Measurements from ENCODE around the gene GPR61.

The GPR61 gene

DNA sequence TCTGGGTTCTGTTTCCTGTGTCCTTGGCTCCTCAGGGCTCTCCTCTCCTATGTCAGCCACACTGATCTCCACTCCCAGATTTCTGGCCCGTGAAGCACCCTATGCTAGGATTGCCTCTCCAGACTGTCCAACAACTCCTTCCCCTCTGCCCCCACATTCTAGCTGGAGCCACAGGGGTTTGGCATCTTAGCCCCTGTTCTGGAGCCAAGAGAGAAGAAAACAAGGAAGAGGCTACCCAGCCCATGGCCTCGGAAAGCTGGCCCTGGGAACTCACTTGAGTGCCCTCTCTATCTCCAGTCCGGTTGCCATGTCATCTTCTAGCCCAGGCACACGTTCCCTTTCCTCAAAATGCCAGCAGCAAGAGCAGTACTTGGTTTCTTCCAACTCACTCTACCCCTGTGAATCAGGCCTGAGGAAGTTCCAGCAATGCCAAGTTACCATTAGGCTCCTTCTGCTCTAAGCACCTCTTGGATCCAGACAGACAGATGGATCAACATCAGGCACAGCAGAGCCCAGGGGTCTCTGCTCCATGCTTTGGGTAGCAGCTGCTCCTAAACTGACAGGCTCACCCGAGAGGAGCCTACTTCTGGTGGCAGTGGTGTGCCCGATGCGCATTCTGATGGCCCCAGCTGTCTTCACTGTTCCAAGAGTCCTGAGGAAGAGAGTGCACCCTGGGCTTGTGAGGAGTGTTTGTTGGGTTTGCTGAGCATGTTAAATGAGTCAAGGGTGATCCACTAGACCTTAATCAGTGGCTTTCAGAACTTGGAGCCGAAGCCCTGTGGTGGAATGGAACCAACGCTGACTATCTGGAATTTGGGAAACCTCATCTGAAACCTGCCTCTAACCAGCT lies 11.6 kb upstream of the GPR61 start:
- Histone ChIP-seq H3K4me3 (ENCODE audit: insufficient read depth in 1 of 2, low read depth in 1 of 2, low read length in 2 of 2) (no peak overlapping the region), H3K9me3 (ENCODE audit: control insufficient read depth, low read length) (no peaks in the 10 kb centered on the region), H4K91ac (ENCODE audit: low read length) (no peak overlapping the region), H2BK15ac (ENCODE audit: low read depth, poor library complexity, severe bottlenecking) (no peak overlapping the region), H2BK5ac (ENCODE audit: low read depth, low read length, poor library complexity, severe bottlenecking) (no peak overlapping the region), H3K4me2 (ENCODE audit: low read length, poor library complexity, severe bottlenecking) (no peak overlapping the region), H3K14ac (ENCODE audit: low read length in 2 of 2) (no peak overlapping the region), H3K9ac (ENCODE audit: low read length) (no peak overlapping the region), H3K18ac (ENCODE audit: low read depth in 1 of 2, low read length in 2 of 2) (no peak overlapping the region), H4K8ac (ENCODE audit: low read length) (no peak overlapping the region), H3K27ac (ENCODE audit: low read length, poor library complexity, severe bottlenecking) (no peak overlapping the region), H3K27me3 (ENCODE audit: control insufficient read depth in 1 of 2, insufficient read depth in 1 of 2, low read length in 2 of 2) (peaks cover 18 to 20% of the 10 kb centered on the region in 2 experiments), H3K4me1 (ENCODE audit: control insufficient read depth, insufficient read depth, low read depth, low read length) (peaks cover 15% of the 10 kb centered on the region), H2BK120ac (ENCODE audit: low read depth, low read length) (no peak overlapping the region), H2AFZ (ENCODE audit: low read depth, low read length) (no peak overlapping the region), H3K4ac (ENCODE audit: low read depth in 1 of 2, low read length in 2 of 2) (no peak overlapping the region), H3K36me3 (ENCODE audit: control insufficient read depth in 1 of 2, insufficient read depth in 2 of 2, low read depth in 1 of 2, low read length in 2 of 2) (no peaks in the 10 kb centered on the region), H2BK12ac (ENCODE audit: low read length in 2 of 2) (no peak overlapping the region), H3K23ac (ENCODE audit: low read length in 2 of 2) (no peak overlapping the region), H3K79me1 (replicated peaks; ENCODE audit: low read length, poor library complexity, severe bottlenecking) (no peaks in the 10 kb centered on the region), H2AK5ac (ENCODE audit: low read length, severe bottlenecking) (no peak overlapping the region)
- no peak for DNase-seq
- WGBS, result 83% methylated on average over 9 of the region's 9 CpGs

DNA sequence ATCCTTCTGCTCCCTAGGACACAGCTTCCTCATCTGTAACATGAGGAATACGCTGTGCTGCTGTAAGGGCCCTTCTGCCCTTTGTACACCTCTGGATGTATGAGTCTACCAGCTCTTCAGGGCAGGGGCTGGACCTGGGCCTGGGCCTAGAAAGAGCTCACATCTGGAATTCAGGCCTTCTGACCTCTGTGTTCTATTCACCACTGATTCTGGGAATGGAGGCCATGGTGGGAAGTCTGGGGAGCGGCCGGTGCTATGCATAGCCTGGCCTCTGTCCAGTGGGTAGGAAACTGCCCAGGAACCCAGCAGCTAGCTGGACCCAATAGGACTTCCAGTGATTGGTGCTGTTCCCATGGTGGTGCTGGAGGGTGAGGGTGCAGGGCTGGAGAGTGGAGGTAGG lies 11.0 kb upstream of the GPR61 start:
- no peak overlapping the region for H2BK12ac ChIP-seq (ENCODE audit: low read length in 2 of 2)
- peaks cover 15% of the 10 kb centered on the region for H3K4me1 ChIP-seq (ENCODE audit: control insufficient read depth, insufficient read depth, low read depth, low read length)
- no peak overlapping the region for H3K14ac ChIP-seq (ENCODE audit: low read length in 2 of 2)
- H3K23ac ChIP-seq (ENCODE audit: low read length in 2 of 2), result no peak overlapping the region
- no peak overlapping the region for H2BK120ac ChIP-seq (ENCODE audit: low read depth, low read length)
- no peak overlapping the region for H3K4ac ChIP-seq (ENCODE audit: low read depth in 1 of 2, low read length in 2 of 2)
- no peak overlapping the region for H2AFZ ChIP-seq (ENCODE audit: low read depth, low read length)
- no peaks in the 10 kb centered on the region for H3K36me3 ChIP-seq (ENCODE audit: control insufficient read depth in 1 of 2, insufficient read depth in 2 of 2, low read depth in 1 of 2, low read length in 2 of 2)
- no peak overlapping the region for H3K4me2 ChIP-seq (ENCODE audit: low read length, poor library complexity, severe bottlenecking)
- peaks cover 16 to 19% of the 10 kb centered on the region in 2 experiments for H3K27me3 ChIP-seq (ENCODE audit: control insufficient read depth in 1 of 2, insufficient read depth in 1 of 2, low read length in 2 of 2)
- H2BK15ac ChIP-seq (ENCODE audit: low read depth, poor library complexity, severe bottlenecking), result no peak overlapping the region
- WGBS, result 89% methylated on average over 3 of the region's 3 CpGs
- H3K9ac ChIP-seq (ENCODE audit: low read length), result no peak overlapping the region
- no peaks in the 10 kb centered on the region for H3K9me3 ChIP-seq (ENCODE audit: control insufficient read depth, low read length)
- no peak overlapping the region for H4K91ac ChIP-seq (ENCODE audit: low read length)
- H3K79me1 ChIP-seq (replicated peaks; ENCODE audit: low read length, poor library complexity, severe bottlenecking), result no peaks in the 10 kb centered on the region
- H3K18ac ChIP-seq (ENCODE audit: low read depth in 1 of 2, low read length in 2 of 2), result no peak overlapping the region
- no peak overlapping the region for H3K27ac ChIP-seq (ENCODE audit: low read length, poor library complexity, severe bottlenecking)
- no peak overlapping the region for H2AK5ac ChIP-seq (ENCODE audit: low read length, severe bottlenecking)
- DNase-seq, result no peak
- no peak overlapping the region for H4K8ac ChIP-seq (ENCODE audit: low read length)
- H2BK5ac ChIP-seq (ENCODE audit: low read depth, low read length, poor library complexity, severe bottlenecking), result no peak overlapping the region
- H3K4me3 ChIP-seq (ENCODE audit: insufficient read depth in 1 of 2, low read depth in 1 of 2, low read length in 2 of 2), result no peak overlapping the region

DNA sequence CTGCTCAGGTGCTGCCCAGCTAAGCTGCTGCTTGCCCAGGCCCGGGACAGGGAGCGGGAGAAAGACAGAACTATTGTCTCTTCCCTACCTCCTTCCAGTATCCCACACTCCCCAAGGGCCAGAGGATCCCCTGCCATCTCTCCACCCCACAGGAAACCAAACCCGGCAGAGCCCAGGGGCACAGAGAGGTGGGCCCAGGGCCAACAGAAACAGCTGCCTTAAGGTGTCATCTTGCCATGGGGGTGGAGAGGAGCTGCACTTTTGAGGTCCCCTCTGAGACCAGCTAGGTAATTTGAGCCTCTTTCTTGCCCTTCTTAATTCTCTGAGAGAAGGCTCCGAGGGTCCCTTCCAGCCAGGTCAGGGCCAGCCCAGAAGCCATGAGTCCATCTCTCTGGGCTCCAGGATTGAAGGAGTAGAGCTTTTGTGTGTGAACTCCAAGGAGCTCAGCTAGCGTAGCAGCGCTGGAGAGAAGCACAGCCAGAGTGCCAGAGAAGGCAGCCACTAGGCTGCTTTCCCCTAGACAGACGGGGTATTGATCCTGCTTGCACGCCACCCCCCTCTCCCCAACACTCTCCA lies 9.7 kb upstream of the GPR61 start:
- no peaks in the 10 kb centered on the region for H3K9me3 ChIP-seq (ENCODE audit: control insufficient read depth, low read length)
- no peak overlapping the region for H3K14ac ChIP-seq (ENCODE audit: low read length in 2 of 2)
- no peak overlapping the region for H3K23ac ChIP-seq (ENCODE audit: low read length in 2 of 2)
- H4K91ac ChIP-seq (ENCODE audit: low read length), result no peak overlapping the region
- H3K4me3 ChIP-seq (ENCODE audit: insufficient read depth in 1 of 2, low read depth in 1 of 2, low read length in 2 of 2), result no peak overlapping the region
- H3K27ac ChIP-seq (ENCODE audit: low read length, poor library complexity, severe bottlenecking), result no peak overlapping the region
- no peak overlapping the region for H3K9ac ChIP-seq (ENCODE audit: low read length)
- no peak overlapping the region for H2AK5ac ChIP-seq (ENCODE audit: low read length, severe bottlenecking)
- no peak overlapping the region for H2BK15ac ChIP-seq (ENCODE audit: low read depth, poor library complexity, severe bottlenecking)
- peaks cover 16 to 19% of the 10 kb centered on the region in 2 experiments for H3K27me3 ChIP-seq (ENCODE audit: control insufficient read depth in 1 of 2, insufficient read depth in 1 of 2, low read length in 2 of 2)
- peak overlapping the region; percentile 32 for H2AFZ ChIP-seq (ENCODE audit: low read depth, low read length)
- no peak for DNase-seq
- no peak overlapping the region for H2BK5ac ChIP-seq (ENCODE audit: low read depth, low read length, poor library complexity, severe bottlenecking)
- no peaks in the 10 kb centered on the region for H3K79me1 ChIP-seq (replicated peaks; ENCODE audit: low read length, poor library complexity, severe bottlenecking)
- H3K36me3 ChIP-seq (ENCODE audit: control insufficient read depth in 1 of 2, insufficient read depth in 2 of 2, low read depth in 1 of 2, low read length in 2 of 2), result no peaks in the 10 kb centered on the region
- H3K4me2 ChIP-seq (ENCODE audit: low read length, poor library complexity, severe bottlenecking), result no peak overlapping the region
- no peak overlapping the region for H3K4ac ChIP-seq (ENCODE audit: low read depth in 1 of 2, low read length in 2 of 2)
- no peak overlapping the region for H3K18ac ChIP-seq (ENCODE audit: low read depth in 1 of 2, low read length in 2 of 2)
- no peak overlapping the region for H4K8ac ChIP-seq (ENCODE audit: low read length)
- peaks cover 15% of the 10 kb centered on the region for H3K4me1 ChIP-seq (ENCODE audit: control insufficient read depth, insufficient read depth, low read depth, low read length)
- H2BK120ac ChIP-seq (ENCODE audit: low read depth, low read length), result no peak overlapping the region
- 90% methylated on average over 6 of the region's 8 CpGs for WGBS
- no peak overlapping the region for H2BK12ac ChIP-seq (ENCODE audit: low read length in 2 of 2)

DNA sequence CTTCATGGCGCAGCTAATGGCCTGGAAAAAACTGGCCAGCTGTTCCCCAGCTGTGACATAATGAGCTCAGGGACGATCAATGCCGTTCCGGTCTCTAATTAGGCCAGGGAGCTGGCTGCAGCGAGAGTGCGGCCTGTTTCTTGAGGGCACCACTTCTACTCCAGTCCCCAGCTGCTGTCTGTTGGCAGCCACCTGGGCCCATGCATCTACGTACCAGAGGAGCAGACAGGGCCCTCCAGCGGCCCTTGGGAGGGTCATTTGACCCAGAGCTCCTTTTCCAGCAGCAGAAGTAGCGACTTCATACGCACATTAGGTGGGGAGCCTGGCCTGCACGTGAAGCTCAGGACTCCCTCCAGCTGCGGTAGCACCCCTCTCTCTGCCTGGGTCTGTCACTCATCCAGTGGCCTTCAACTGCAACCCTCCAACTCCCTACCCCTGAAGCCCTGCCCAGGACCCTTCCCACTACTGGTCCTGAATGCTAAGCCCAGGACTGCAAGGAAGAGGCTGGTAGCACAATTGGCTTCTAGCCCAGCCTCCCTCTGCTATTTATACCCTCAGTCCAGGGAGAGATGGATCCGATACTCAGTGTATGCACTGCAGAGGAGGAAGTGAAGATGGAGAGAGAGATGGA lies 9.1 kb upstream of the GPR61 start:
- 81% methylated on average over 13 of the region's 13 CpGs for WGBS
- H3K4ac ChIP-seq (ENCODE audit: low read depth in 1 of 2, low read length in 2 of 2), result no peak overlapping the region

More for the DNA sequence above, 9.1 kb upstream of the GPR61 start:
- Histone ChIP-seq H3K9ac (ENCODE audit: low read length) (no peak overlapping the region), H3K23ac (ENCODE audit: low read length in 2 of 2) (no peak overlapping the region), H3K4me2 (ENCODE audit: low read length, poor library complexity, severe bottlenecking) (no peak overlapping the region), H2BK120ac (ENCODE audit: low read depth, low read length) (no peak overlapping the region), H3K36me3 (ENCODE audit: control insufficient read depth in 1 of 2, insufficient read depth in 2 of 2, low read depth in 1 of 2, low read length in 2 of 2) (no peaks in the 10 kb centered on the region), H3K4me3 (ENCODE audit: insufficient read depth in 1 of 2, low read depth in 1 of 2, low read length in 2 of 2) (no peak overlapping the region), H3K79me1 (replicated peaks; ENCODE audit: low read length, poor library complexity, severe bottlenecking) (no peaks in the 10 kb centered on the region), H2AK5ac (ENCODE audit: low read length, severe bottlenecking) (no peak overlapping the region), H3K14ac (ENCODE audit: low read length in 2 of 2) (no peak overlapping the region), H2BK12ac (ENCODE audit: low read length in 2 of 2) (no peak overlapping the region), H2AFZ (ENCODE audit: low read depth, low read length) (no peak overlapping the region), H4K8ac (ENCODE audit: low read length) (no peak overlapping the region), H3K27ac (ENCODE audit: low read length, poor library complexity, severe bottlenecking) (no peak overlapping the region), H3K27me3 (ENCODE audit: control insufficient read depth in 1 of 2, insufficient read depth in 1 of 2, low read length in 2 of 2) (peaks cover 16 to 19% of the 10 kb centered on the region in 2 experiments), H2BK5ac (ENCODE audit: low read depth, low read length, poor library complexity, severe bottlenecking) (no peak overlapping the region), H2BK15ac (ENCODE audit: low read depth, poor library complexity, severe bottlenecking) (no peak overlapping the region), H4K91ac (ENCODE audit: low read length) (no peak overlapping the region), H3K4me1 (ENCODE audit: control insufficient read depth, insufficient read depth, low read depth, low read length) (peaks cover 15% of the 10 kb centered on the region), H3K9me3 (ENCODE audit: control insufficient read depth, low read length) (no peaks in the 10 kb centered on the region), H3K18ac (ENCODE audit: low read depth in 1 of 2, low read length in 2 of 2) (no peak overlapping the region)
- no peak for DNase-seq

Data from mesenchymal stem cell (in vitro differentiated cells and primary cell).